DOHH2 (cell line): ENCODE results near the gene EBLN1.

ENCODE experiments used
- EZH2phosphoT487 ChIP-seq: fragments of 200-600 bp; sonication (generic); IDR thresholded peaks from 2 replicates; pipeline ENCODE4 v1.6.1; 2017; ENCODE audit warnings: borderline replicate concordance, mild to moderate bottlenecking, antibody characterized with exemption, low read length, moderate library complexity, mixed read lengths
- TF ChIP-seq, protein P1 (sequence below): fragments of 200-600 bp; sonication (generic); IDR thresholded peaks from one replicate; pipeline ENCODE4 v1.5.1; 2014; ENCODE audit warnings: antibody characterized with exemption, mild to moderate bottlenecking, low read depth, low read length; ENCODE audit not compliant: poor library complexity, severe bottlenecking

DNA sequence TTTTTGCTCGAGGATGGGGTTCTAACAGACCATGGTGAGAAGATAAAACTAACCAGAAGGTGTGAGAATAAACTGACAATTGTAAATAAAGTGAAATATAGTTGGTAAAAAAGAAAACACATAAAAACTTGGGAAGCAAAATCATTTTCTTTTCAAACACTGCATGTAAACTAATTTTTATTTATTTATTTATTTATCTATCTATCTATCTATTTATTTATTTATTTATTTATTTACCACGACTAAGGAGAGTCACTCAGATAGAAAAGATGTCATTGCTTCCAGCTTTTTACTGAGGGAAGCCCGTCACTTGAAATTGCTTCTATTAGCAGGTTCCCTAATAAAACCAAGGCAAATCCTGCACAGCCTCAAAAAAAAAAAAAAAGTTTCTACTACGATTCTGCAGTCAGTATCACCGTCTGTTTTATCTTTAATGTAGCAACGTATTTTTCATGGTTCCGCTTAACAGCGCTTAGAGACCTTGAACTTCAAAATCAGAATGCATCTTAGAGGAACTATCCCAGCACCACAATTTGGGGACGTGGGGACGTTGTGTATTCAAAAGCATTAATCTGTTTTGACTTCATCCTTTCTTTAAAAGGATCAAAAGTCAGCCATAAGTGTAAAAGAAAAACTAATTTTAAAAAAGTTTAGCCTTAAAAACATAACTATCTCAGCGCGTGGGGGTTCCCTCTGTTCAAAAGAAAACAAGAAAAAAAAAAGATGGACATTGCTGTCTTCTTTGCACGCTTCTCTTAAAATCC lies 33.3 kb upstream of the EBLN1 start:
- TF ChIP-seq, protein P1, sequence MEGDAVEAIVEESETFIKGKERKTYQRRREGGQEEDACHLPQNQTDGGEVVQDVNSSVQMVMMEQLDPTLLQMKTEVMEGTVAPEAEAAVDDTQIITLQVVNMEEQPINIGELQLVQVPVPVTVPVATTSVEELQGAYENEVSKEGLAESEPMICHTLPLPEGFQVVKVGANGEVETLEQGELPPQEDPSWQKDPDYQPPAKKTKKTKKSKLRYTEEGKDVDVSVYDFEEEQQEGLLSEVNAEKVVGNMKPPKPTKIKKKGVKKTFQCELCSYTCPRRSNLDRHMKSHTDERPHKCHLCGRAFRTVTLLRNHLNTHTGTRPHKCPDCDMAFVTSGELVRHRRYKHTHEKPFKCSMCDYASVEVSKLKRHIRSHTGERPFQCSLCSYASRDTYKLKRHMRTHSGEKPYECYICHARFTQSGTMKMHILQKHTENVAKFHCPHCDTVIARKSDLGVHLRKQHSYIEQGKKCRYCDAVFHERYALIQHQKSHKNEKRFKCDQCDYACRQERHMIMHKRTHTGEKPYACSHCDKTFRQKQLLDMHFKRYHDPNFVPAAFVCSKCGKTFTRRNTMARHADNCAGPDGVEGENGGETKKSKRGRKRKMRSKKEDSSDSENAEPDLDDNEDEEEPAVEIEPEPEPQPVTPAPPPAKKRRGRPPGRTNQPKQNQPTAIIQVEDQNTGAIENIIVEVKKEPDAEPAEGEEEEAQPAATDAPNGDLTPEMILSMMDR, result no peak
- TF ChIP-seq EZH2phosphoT487, result no peak
